Mesodermal cell (in vitro differentiated cells): ENCODE data around the gene GRIK3.

Experiments
- H3K27ac ChIP-seq: 2 replicates; pipeline ENCODE4 v1.7.0; 2013; ENCODE audit warnings: mild to moderate bottlenecking, low read depth, low read length, moderate library complexity; ENCODE audit not compliant: severe bottlenecking
- H3K36me3 ChIP-seq: 2 replicates; pipeline ENCODE4 v1.7.1; 2013; ENCODE audit warnings: mild to moderate bottlenecking, low read length, moderate library complexity; ENCODE audit not compliant: control insufficient read depth, insufficient read depth
- H3K4me1 ChIP-seq: one replicate; pipeline ENCODE4 v1.7.1; 2013; ENCODE audit warnings: mild to moderate bottlenecking, low read length; ENCODE audit not compliant: insufficient read depth, control insufficient read depth, poor library complexity, severe bottlenecking
- H3K4me3 ChIP-seq: 2 replicates; pipeline ENCODE4 v1.7.0; 2013; ENCODE audit warnings: low read length, control low read depth, mild to moderate bottlenecking; ENCODE audit not compliant: insufficient read depth, poor library complexity, severe bottlenecking; ENCODE audit errors: extremely low read depth
- H3K9me3 ChIP-seq: 2 replicates; pipeline ENCODE4 v1.7.1; 2013; ENCODE audit warnings: mild to moderate bottlenecking, low read length, moderate library complexity; ENCODE audit not compliant: control insufficient read depth
- WGBS, 2 experiments: methylation state at CpG; one replicate each; pipeline ENCODE4 v1.1.5; 2013; ENCODE audit warnings: missing lambda C conversion rate in 2 of 2; ENCODE audit not compliant: insufficient coverage in 2 of 2; 5-methylcytosine and 5-hydroxymethylcytosine counted together

Gene GRIK3

GRCh38 chr1:36753451-36753850 lies 280.9 kb downstream of the GRIK3 start:
- no peak overlapping the region for H3K27ac ChIP-seq
- WGBS, 2 experiments, result 82 to 93% methylated on average over 6 to 7 of the region's 7 CpGs
- H3K9me3 ChIP-seq, result peaks cover 4% of the 10 kb centered on the region
- H3K4me3 ChIP-seq, result no peak overlapping the region
- H3K4me1 ChIP-seq, result peaks cover 4% of the 10 kb centered on the region
- no peaks in the 10 kb centered on the region for H3K36me3 ChIP-seq

- Histone ChIP-seq H3K4me3 (no peak overlapping the region), H3K9me3 (peaks cover 5% of the 10 kb centered on the region), H3K4me1 (peaks cover 4% of the 10 kb centered on the region), H3K36me3 (no peaks in the 10 kb centered on the region), H3K27ac (no peak overlapping the region)
- WGBS, 2 experiments, result 71 to 74% methylated on average over 3 of the region's 6 CpGs
Observed at GRCh38 chr1:36752891-36753361, 281.4 kb downstream of the GRIK3 start.

GRCh38 chr1:36752431-36752830 lies 281.9 kb downstream of the GRIK3 start:
- Histone ChIP-seq H3K9me3 (peaks cover 5% of the 10 kb centered on the region), H3K4me3 (no peak overlapping the region), H3K4me1 (peaks cover 4% of the 10 kb centered on the region), H3K27ac (no peak overlapping the region), H3K36me3 (no peaks in the 10 kb centered on the region)
- WGBS, 2 experiments, result 93 to 100% methylated on average over 1 to 2 of the region's 2 CpGs

GRCh38 chr1:36751525-36751924 lies 282.8 kb downstream of the GRIK3 start:
- no peak overlapping the region for H3K4me3 ChIP-seq
- peaks cover 4% of the 10 kb centered on the region for H3K4me1 ChIP-seq
- peaks cover 5% of the 10 kb centered on the region for H3K9me3 ChIP-seq
- H3K36me3 ChIP-seq, result no peaks in the 10 kb centered on the region
- no CpG with 5 or more reads among the region's 4 CpGs for WGBS, 2 experiments
- no peak overlapping the region for H3K27ac ChIP-seq

GRCh38 chr1:36748466-36748865 lies 285.8 kb downstream of the GRIK3 start:
- WGBS, 2 experiments, result 90 to 97% methylated on average over 6 of the region's 7 CpGs
- H3K9me3 ChIP-seq, result peaks cover 5% of the 10 kb centered on the region
- no peak overlapping the region for H3K4me3 ChIP-seq
- peaks cover 4% of the 10 kb centered on the region for H3K4me1 ChIP-seq
- no peaks in the 10 kb centered on the region for H3K36me3 ChIP-seq
- H3K27ac ChIP-seq, result no peak overlapping the region
